ENCODE measurements around the gene KLRC1.
"Not testable (repeated sequence)": the region's sequence is repeated elsewhere in the genome, so short reads cannot be mapped to it uniquely, and the experiment has no call there.

KLRC1 gene

GRCh38 chr12:10405294-10405693 is 47.9 kb downstream of the KLRC1 start:
- H3K4me3 ChIP-seq (ENCODE audit: low read depth, low read length), result no peak overlapping the region
- no peak for DNase-seq (ENCODE audit: low read depth)
- in situ Hi-C loops (cut with HindIII; ENCODE audit: low sequenced_read_pairs), result no loop called here
- no peak for TF ChIP-seq CTCF (IDR thresholded peaks at IDR 0.05; ENCODE audit: low read depth, low read length, missing control alignments)

GRCh38 chr12:10404798-10405197 is 48.4 kb downstream of the KLRC1 start:
- DNase-seq (ENCODE audit: low read depth), result no peak
- no peak for TF ChIP-seq CTCF (IDR thresholded peaks at IDR 0.05; ENCODE audit: low read depth, low read length, missing control alignments)
- H3K4me3 ChIP-seq (ENCODE audit: low read depth, low read length), result no peak overlapping the region
- in situ Hi-C loops (cut with HindIII; ENCODE audit: low sequenced_read_pairs), result no loop called here

GRCh38 chr12:10400829-10401228 is 52.3 kb downstream of the KLRC1 start:
- in situ Hi-C loops (cut with HindIII; ENCODE audit: low sequenced_read_pairs), result no loop called here
- no peak for DNase-seq (ENCODE audit: low read depth)
- no peak for TF ChIP-seq CTCF (IDR thresholded peaks at IDR 0.05; ENCODE audit: low read depth, low read length, missing control alignments)
- H3K4me3 ChIP-seq (ENCODE audit: low read depth, low read length), result no peak overlapping the region

GRCh38 chr12:10398168-10398567 is 55.0 kb downstream of the KLRC1 start:
- in situ Hi-C loops (cut with HindIII; ENCODE audit: low sequenced_read_pairs), result no loop called here
- no peak overlapping the region for H3K4me3 ChIP-seq (ENCODE audit: low read depth, low read length)
- TF ChIP-seq CTCF (IDR thresholded peaks at IDR 0.05; ENCODE audit: low read depth, low read length, missing control alignments), result no peak
- no peak for DNase-seq (ENCODE audit: low read depth)

GRCh38 chr12:10397296-10397695 is 55.9 kb downstream of the KLRC1 start:
- no peak for TF ChIP-seq CTCF (IDR thresholded peaks at IDR 0.05; ENCODE audit: low read depth, low read length, missing control alignments)
- no peak for DNase-seq (ENCODE audit: low read depth)
- no peak overlapping the region for H3K4me3 ChIP-seq (ENCODE audit: low read depth, low read length)
- in situ Hi-C loops (cut with HindIII; ENCODE audit: low sequenced_read_pairs), result no loop called here

- in situ Hi-C loops (cut with HindIII; ENCODE audit: low sequenced_read_pairs); DNase-seq (ENCODE audit: low read depth); H3K4me3 ChIP-seq (ENCODE audit: low read depth, low read length): not testable (repeated sequence)
These were observed 57.0 kb downstream of the KLRC1 start for GRCh38 chr12:10396176-10396575.

All from astrocyte of the cerebellum (primary cell).